Esophagus muscularis mucosa (tissue), 4 donors: ENCODE measurements around the gene PCSK4. TPM values are rescaled to one million over a fixed set of nuclear protein-coding genes. Genes with fewer than 3 reads are reported as not detected.

Source experiments
- DNase-seq: peaks from one replicate; pipeline ENCODE4 v3.0.0-alpha.2; 2017; ENCODE audit errors: extremely low spot score
- H3K27ac ChIP-seq, 4 donors: fragments of 200-600 bp; sonication (generic); replicated peaks in 1 of 4; 1 replicate in 3 of 4; 2 replicates in 1 of 4; pipeline ENCODE4 v1.5.1; 2016 to 2019; ENCODE audit warnings: mild to moderate bottlenecking in 1 of 4
- H3K27me3 ChIP-seq, 4 donors: fragments of 200-600 bp; sonication (generic); one replicate each; pipeline versions ENCODE4 v1.5.1 to v1.6.0; 2016 to 2019
- H3K36me3 ChIP-seq, 4 donors: fragments of 200-600 bp; sonication (generic); one replicate each; pipeline ENCODE4 v1.5.1; 2016 to 2019
- H3K4me1 ChIP-seq, 4 donors: fragments of 200-600 bp; sonication (generic); one replicate each; pipeline ENCODE4 v1.5.1; 2016 to 2019
- H3K4me3 ChIP-seq, 4 donors: fragments of 200-600 bp; sonication (generic); 1 replicate in 2 of 4; 2 replicates in 2 of 4; pipeline ENCODE4 v1.5.1; 2016 to 2019; ENCODE audit warnings: mild to moderate bottlenecking in 4 of 4, moderate library complexity in 1 of 4
- H3K9me3 ChIP-seq, 4 donors: fragments of 200-600 bp; sonication (generic); 1 replicate in 3 of 4; 2 replicates in 1 of 4; pipeline ENCODE4 v1.5.1; 2016 to 2019
- CTCF ChIP-seq, 3 experiments: fragments of 200-600 bp in 2 of 3; fragments of 450-650 bp in 1 of 3; sonication (generic) in 2 of 3; IDR thresholded peaks; one replicate each; pipeline ENCODE4 v1.5.1; 2017 to 2019; ENCODE audit warnings: antibody characterized with exemption in 3 of 3, mild to moderate bottlenecking in 2 of 3, moderate library complexity in 1 of 3
- EP300 ChIP-seq: sonication (generic); formaldehyde crosslinking; IDR thresholded peaks from one replicate; pipeline ENCODE4 v1.6.1; 2017; ENCODE audit warnings: antibody characterized with exemption
- POLR2A ChIP-seq: fragments of 450-650 bp; IDR thresholded peaks from one replicate; pipeline ENCODE4 v1.6.1; 2017; ENCODE audit warnings: antibody characterized with exemption, moderate library complexity, mild to moderate bottlenecking, low read depth
- POLR2AphosphoS5 ChIP-seq, 2 donors: sonication (generic); formaldehyde crosslinking; IDR thresholded peaks; one replicate each; pipeline ENCODE4 v1.6.1; 2017; ENCODE audit warnings: antibody characterized with exemption in 2 of 2
- WGBS: methylation state at CpG from one replicate; pipeline ENCODE4 v1.1.5; 2018; 5-methylcytosine and 5-hydroxymethylcytosine counted together
- intact Hi-C: fragments of 100-400 bp; cut with DNase I; formaldehyde crosslinking; loops from one replicate; pipeline ENCODE4 v1.15.1; 2023
- total RNA-seq, 4 donors: library from RNA; depleted of rRNA; stranded (reverse); fragments of >200 nt; gene quantifications; one replicate each; pipeline versions ENCODE4 v1.1.0 to v1.2.1, GENCODE V29; 2016

PCSK4 gene
- total RNA-seq, 4 donors from 2014 or later = 1.9 to 5.4 (median 3.3) TPM

GRCh38 chr19:1494115-1494815 lies 4.1 kb upstream of the PCSK4 start:
- peaks cover 17 to 21% (median 18%) of the 10 kb centered on the region in 4 donors for H3K4me1 ChIP-seq
- peaks cover 0 to 47% (median 5%) of the 10 kb centered on the region in 4 donors for H3K27me3 ChIP-seq
- no peaks in the 10 kb centered on the region for H3K36me3 ChIP-seq
- TF ChIP-seq POLR2A (no peak), EP300 (no peak), POLR2AphosphoS5 (IDR thresholded peaks at IDR 0.05) (no peak), CTCF (IDR thresholded peaks at IDR 0.05) (no peak)
- WGBS = 77% methylated on average over 12 of the region's 15 CpGs
- DNase-seq = no peak
- H3K27ac ChIP-seq = no peak overlapping the region
- no peak overlapping the region for H3K4me3 ChIP-seq
- H3K9me3 ChIP-seq = no peaks in the 10 kb centered on the region
- intact Hi-C loops = no loop called here

GRCh38 chr19:1492474-1493006 lies 2.4 kb upstream of the PCSK4 start:
- no peak overlapping the region for H3K4me3 ChIP-seq
- 82% methylated on average over 5 of the region's 10 CpGs for WGBS

GRCh38 chr19:1491849-1492170 lies 1.7 kb upstream of the PCSK4 start:
- Histone ChIP-seq H3K9me3 (no peaks in the 10 kb centered on the region), H3K4me3 (peak overlapping the region in 3 of 4 donors; percentile 54 to 75 (median 58)), H3K4me1 (peaks cover 17 to 21% (median 19%) of the 10 kb centered on the region in 4 donors), H3K36me3 (no peaks in the 10 kb centered on the region), H3K27ac (no peak overlapping the region), H3K27me3 (peaks cover 0 to 33% (median 0%) of the 10 kb centered on the region in 4 donors)
- 55% methylated on average over 12 of the region's 12 CpGs for WGBS
- intact Hi-C loops = no loop called here
- no peak for TF ChIP-seq CTCF (IDR thresholded peaks at IDR 0.05)
- TF ChIP-seq POLR2AphosphoS5 (IDR thresholded peaks at IDR 0.05) = no peak
- no peak for TF ChIP-seq POLR2A
- no peak for TF ChIP-seq EP300
- DNase-seq = no peak

More at GRCh38 chr19:1492474-1493006, 2.4 kb upstream of the PCSK4 start:
- intact Hi-C loops = no loop called here
- Histone ChIP-seq H3K27ac (no peak overlapping the region), H3K36me3 (no peaks in the 10 kb centered on the region), H3K27me3 (peaks cover 0 to 41% (median 2%) of the 10 kb centered on the region in 4 donors), H3K4me1 (peaks cover 17 to 21% (median 19%) of the 10 kb centered on the region in 4 donors), H3K9me3 (no peaks in the 10 kb centered on the region)
- DNase-seq = no peak
- TF ChIP-seq POLR2AphosphoS5 (IDR thresholded peaks at IDR 0.05) (no peak), CTCF (IDR thresholded peaks at IDR 0.05) (no peak), EP300 (no peak), POLR2A (no peak)

GRCh38 chr19:1491114-1491848 lies 1.1 kb upstream of the PCSK4 start, which contains the start of gene REEP6:
TSS of gene REEP6 (plus strand) at chr19:1491181. CDS start at chr19:1491270, 89 bp downstream.
- H3K9me3 ChIP-seq = no peaks in the 10 kb centered on the region
- H3K4me3 ChIP-seq = peak within 1 kb of the TSS; percentile 56 to 75 (median 60)
- intact Hi-C loops = no loop called here
- H3K27ac ChIP-seq = peak within 1 kb of the TSS; percentile 76 to 85 (median 82)
- no peaks in the 10 kb centered on the region for H3K36me3 ChIP-seq
- DNase-seq = no peak
- TF ChIP-seq CTCF (IDR thresholded peaks at IDR 0.05) (no peak), POLR2A (no peak), POLR2AphosphoS5 (IDR thresholded peaks at IDR 0.05) (peak in 1 of 2 donors; percentile 23), EP300 (no peak)
- peaks cover 17 to 21% (median 19%) of the 10 kb centered on the region in 4 donors for H3K4me1 ChIP-seq
- 7% methylated on average over 13 of the region's 73 CpGs for WGBS
- peaks cover 0 to 28% (median 0%) of the 10 kb centered on the region in 4 donors for H3K27me3 ChIP-seq
